Osteocyte (in vitro differentiated cells): ENCODE measurements around the gene CALM3. TPM values are rescaled to one million over a fixed set of nuclear protein-coding genes. Genes with fewer than 3 reads are reported as not detected.

ENCODE experiments used
- DNase-seq: peaks from one replicate; pipeline ENCODE4 v3.0.0; 2021; ENCODE audit warnings: mixed read lengths; ENCODE audit not compliant: unreplicated experiment; ENCODE audit errors: extremely low spot score
- H3K27ac Mint-ChIP-seq: one replicate; pipeline ENCODE4 v1.8.0; 2021; ENCODE audit warnings: mild to moderate bottlenecking, mixed read lengths; ENCODE audit not compliant: unreplicated experiment
- H3K27me3 Mint-ChIP-seq: one replicate; pipeline ENCODE4 v1.8.0; 2021; ENCODE audit warnings: mixed read lengths; ENCODE audit not compliant: unreplicated experiment
- H3K36me3 Mint-ChIP-seq: one replicate; pipeline ENCODE4 v1.8.0; 2021; ENCODE audit warnings: mixed read lengths; ENCODE audit not compliant: unreplicated experiment
- H3K4me1 Mint-ChIP-seq: one replicate; pipeline ENCODE4 v1.8.0; 2021; ENCODE audit warnings: mixed read lengths; ENCODE audit not compliant: unreplicated experiment
- H3K4me3 Mint-ChIP-seq: one replicate; pipeline ENCODE4 v1.8.0; 2021; ENCODE audit warnings: mild to moderate bottlenecking, moderate library complexity, mixed read lengths; ENCODE audit not compliant: unreplicated experiment
- H3K9me3 Mint-ChIP-seq: one replicate; pipeline ENCODE4 v1.8.0; 2021; ENCODE audit warnings: mixed read lengths; ENCODE audit not compliant: unreplicated experiment
- CTCF ChIP-seq: fragments of 200-600 bp; sonication (generic); IDR thresholded peaks from 2 replicates; pipeline ENCODE4 v1.5.0; 2021; ENCODE audit warnings: antibody characterized with exemption, mild to moderate bottlenecking, moderate library complexity
- total RNA-seq: library from RNA; stranded (reverse); gene quantifications from 2 replicates; pipeline ENCODE4 v1.2.1, GENCODE V29; 2021

The CALM3 gene
- total RNA-seq, 1 donor from 2014 or later = 168 TPM

- DNase-seq = no peak
- TF ChIP-seq CTCF = no peak
- Mint-ChIP-seq H3K27ac (no peak overlapping the region), H3K36me3 (no peaks in the 10 kb centered on the region), H3K4me1 (peaks cover 7% of the 10 kb centered on the region), H3K27me3 (peaks cover 15% of the 10 kb centered on the region), H3K4me3 (no peak overlapping the region), H3K9me3 (peaks cover under 1% of the 10 kb centered on the region)
These were observed 26.6 kb upstream of the CALM3 start for GRCh38 chr19:46574533-46574932.

GRCh38 chr19:46578450-46578849 lies 22.7 kb upstream of the CALM3 start:
- peaks cover 3% of the 10 kb centered on the region for H3K9me3 Mint-ChIP-seq
- peaks cover 13% of the 10 kb centered on the region for H3K27me3 Mint-ChIP-seq
- DNase-seq = no peak
- H3K36me3 Mint-ChIP-seq = no peaks in the 10 kb centered on the region
- no peak overlapping the region for H3K27ac Mint-ChIP-seq
- no peak for TF ChIP-seq CTCF
- no peak overlapping the region for H3K4me3 Mint-ChIP-seq
- peaks cover 7% of the 10 kb centered on the region for H3K4me1 Mint-ChIP-seq

- TF ChIP-seq CTCF = peak; percentile 44
- no peak overlapping the region for H3K27ac Mint-ChIP-seq
- DNase-seq = peak; percentile 72
- H3K27me3 Mint-ChIP-seq = peaks cover 21% of the 10 kb centered on the region
- H3K36me3 Mint-ChIP-seq = no peaks in the 10 kb centered on the region
- peaks cover 4% of the 10 kb centered on the region for H3K4me1 Mint-ChIP-seq
- no peak overlapping the region for H3K4me3 Mint-ChIP-seq
- peaks cover 3% of the 10 kb centered on the region for H3K9me3 Mint-ChIP-seq
These were observed 21.7 kb upstream of the CALM3 start for GRCh38 chr19:46579361-46579879.

- no peak for DNase-seq
- Mint-ChIP-seq H3K4me3 (no peak overlapping the region), H3K36me3 (no peaks in the 10 kb centered on the region), H3K27me3 (peaks cover 29% of the 10 kb centered on the region), H3K27ac (no peak overlapping the region), H3K9me3 (peaks cover 3% of the 10 kb centered on the region), H3K4me1 (no peaks in the 10 kb centered on the region)
- TF ChIP-seq CTCF = no peak
These were observed 20.9 kb upstream of the CALM3 start for GRCh38 chr19:46580247-46580646.

- H3K27ac Mint-ChIP-seq = no peak overlapping the region
- H3K4me3 Mint-ChIP-seq = no peak overlapping the region
- peaks cover 41% of the 10 kb centered on the region for H3K27me3 Mint-ChIP-seq
- H3K4me1 Mint-ChIP-seq = no peaks in the 10 kb centered on the region
- no peak for DNase-seq
- TF ChIP-seq CTCF = no peak
- no peaks in the 10 kb centered on the region for H3K36me3 Mint-ChIP-seq
- H3K9me3 Mint-ChIP-seq = peaks cover 3% of the 10 kb centered on the region
These were observed 15.6 kb upstream of the CALM3 start for GRCh38 chr19:46585539-46585938.
